BLaER1 treated with 17β-estradiol and CSF1 and Interleukin-3, amounts not matched to agents 10 nM and 100 nM (cell line): Measurements from ENCODE around the gene NHSL1.
A peak's percentile ranks its signal among the peaks of the same experiment; 100 is the strongest.

Source experiments
- H3K27ac ChIP-seq, 11 experiments: shearing (Covaris generic); formaldehyde crosslinking; 2 replicates each; pipeline ENCODE4 v1.8.1; 2022
- H3K27me3 ChIP-seq, 11 experiments: shearing (Covaris generic); formaldehyde crosslinking; 2 replicates each; pipeline ENCODE4 v1.8.1; 2022
- H3K36me3 ChIP-seq, 11 experiments: shearing (Covaris generic); formaldehyde crosslinking; 2 replicates each; pipeline ENCODE4 v1.8.1; 2022
- H3K4me1 ChIP-seq, 10 experiments: shearing (Covaris generic); formaldehyde crosslinking; 2 replicates each; pipeline ENCODE4 v1.8.1; 2022
- H3K4me2 ChIP-seq, 11 experiments: shearing (Covaris generic); formaldehyde crosslinking; 2 replicates each; pipeline ENCODE4 v1.8.1; 2022
- H3K4me3 ChIP-seq, 10 experiments: shearing (Covaris generic); formaldehyde crosslinking; 2 replicates each; pipeline ENCODE4 v1.8.1; 2022
- H3K9ac ChIP-seq, 11 experiments: shearing (Covaris generic); formaldehyde crosslinking; 2 replicates each; pipeline ENCODE4 v1.8.1; 2022
- H3K9me3 ChIP-seq, 11 experiments: shearing (Covaris generic); formaldehyde crosslinking; replicated peaks in 1 of 11; 2 replicates each; pipeline ENCODE4 v1.8.1; 2022
- H4K20me1 ChIP-seq, 11 experiments: shearing (Covaris generic); formaldehyde crosslinking; 2 replicates each; pipeline ENCODE4 v1.8.1; 2022
- Cebpa-rat ChIP-seq, 11 experiments: shearing (Covaris generic); IDR thresholded peaks; 2 replicates each; pipeline ENCODE4 v1.8.1; 2022

Gene NHSL1

DNA sequence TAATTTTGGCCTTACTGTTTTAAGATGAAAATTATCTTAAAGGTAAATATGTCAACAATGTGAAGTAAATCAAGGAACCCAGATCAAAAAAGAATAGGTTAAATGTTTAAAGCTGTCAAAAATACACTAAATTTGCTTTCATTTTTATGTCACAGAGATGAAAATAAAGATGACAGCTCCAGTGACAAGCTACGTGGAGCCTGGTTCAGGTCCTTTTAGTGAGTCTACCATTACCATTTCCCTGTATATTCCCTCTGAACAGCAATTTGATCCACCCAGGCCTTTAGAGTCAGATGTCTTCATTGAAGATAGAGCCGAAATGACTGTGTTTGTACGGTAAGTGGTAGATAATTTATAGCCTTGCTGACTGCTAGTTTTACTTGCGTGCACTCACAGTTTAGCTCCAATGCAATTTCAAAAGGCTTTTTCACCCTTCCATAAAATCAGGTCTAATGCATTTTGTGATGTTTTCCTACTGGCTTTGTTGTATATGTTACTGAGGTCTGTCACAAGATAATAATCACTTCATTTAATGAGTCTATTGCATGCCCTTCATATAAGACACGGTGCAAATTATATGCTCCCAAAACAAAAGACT, 93.4 kb downstream of the NHSL1 start:
- no peaks in the 10 kb centered on the region for H3K27me3 ChIP-seq
- H3K27ac ChIP-seq = no peak overlapping the region
- peaks cover 0 to 2% (median 0%) of the 10 kb centered on the region in 11 experiments; a peak in 1 of 22 replicates for H4K20me1 ChIP-seq
- no peak overlapping the region for H3K4me3 ChIP-seq
- TF ChIP-seq Cebpa-rat (IDR thresholded peaks at IDR 0.05) = no peak
- peak overlapping the region in 3 of 11 experiments; percentile 7 to 96 (median 91); a peak in 3 of 22 replicates for H3K4me2 ChIP-seq
- no peaks in the 10 kb centered on the region for H3K9me3 ChIP-seq
- H3K36me3 ChIP-seq = peaks cover 45 to 57% (median 51%) of the 10 kb centered on the region in 11 experiments
- peaks cover 15 to 44% (median 26%) of the 10 kb centered on the region in 10 experiments for H3K4me1 ChIP-seq
- no peak overlapping the region for H3K9ac ChIP-seq

DNA sequence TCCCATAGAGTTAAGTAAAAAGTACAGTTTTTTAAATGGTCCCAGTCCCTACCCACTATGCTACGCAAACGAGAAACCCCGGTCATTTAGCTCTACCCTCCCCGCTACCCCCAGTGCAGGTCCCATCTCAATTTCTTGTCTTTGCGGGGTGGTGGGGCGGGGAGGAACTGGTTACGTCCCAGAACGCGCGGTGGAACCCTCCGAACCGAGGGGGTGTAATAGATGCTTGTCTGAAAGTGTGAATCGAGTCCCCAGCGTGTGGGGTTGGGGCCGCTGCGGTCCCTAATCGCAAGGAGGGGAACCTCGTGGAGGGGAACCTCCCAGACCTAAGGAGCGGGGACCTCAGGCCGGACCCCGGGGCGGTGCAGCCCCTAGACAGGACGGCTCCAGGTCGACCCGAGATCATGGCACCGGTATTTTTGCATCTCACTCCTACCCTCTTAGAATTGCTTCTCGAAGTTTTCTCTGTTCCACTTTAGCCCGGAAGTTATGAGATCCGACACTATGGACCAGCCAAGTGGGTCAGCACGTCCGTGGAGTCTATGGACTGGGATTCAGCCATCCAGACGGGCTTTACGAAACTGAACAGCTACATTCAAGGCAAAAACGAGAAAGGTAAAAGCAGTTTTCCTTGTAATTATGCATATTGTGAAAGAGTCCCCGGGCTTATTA, 94.5 kb downstream of the NHSL1 start:
- peaks cover 34 to 45% (median 40%) of the 10 kb centered on the region in 11 experiments for H3K36me3 ChIP-seq
- no peaks in the 10 kb centered on the region for H3K27me3 ChIP-seq
- H4K20me1 ChIP-seq = no peaks in the 10 kb centered on the region; a peak in 1 of 22 replicates
- H3K4me1 ChIP-seq = peaks cover 15 to 33% (median 24%) of the 10 kb centered on the region in 10 experiments
- H3K9ac ChIP-seq = peak overlapping the region; percentile 76 to 90 (median 84)
- H3K4me2 ChIP-seq = peak overlapping the region; percentile 88 to 99 (median 96)
- H3K4me3 ChIP-seq = peak overlapping the region; percentile 71 to 91 (median 80)
- peak overlapping the region; percentile 56 to 88 (median 85); a peak in 21 of 22 replicates for H3K27ac ChIP-seq
- H3K9me3 ChIP-seq = no peaks in the 10 kb centered on the region
- TF ChIP-seq Cebpa-rat (IDR thresholded peaks at IDR 0.05) = no peak

DNA sequence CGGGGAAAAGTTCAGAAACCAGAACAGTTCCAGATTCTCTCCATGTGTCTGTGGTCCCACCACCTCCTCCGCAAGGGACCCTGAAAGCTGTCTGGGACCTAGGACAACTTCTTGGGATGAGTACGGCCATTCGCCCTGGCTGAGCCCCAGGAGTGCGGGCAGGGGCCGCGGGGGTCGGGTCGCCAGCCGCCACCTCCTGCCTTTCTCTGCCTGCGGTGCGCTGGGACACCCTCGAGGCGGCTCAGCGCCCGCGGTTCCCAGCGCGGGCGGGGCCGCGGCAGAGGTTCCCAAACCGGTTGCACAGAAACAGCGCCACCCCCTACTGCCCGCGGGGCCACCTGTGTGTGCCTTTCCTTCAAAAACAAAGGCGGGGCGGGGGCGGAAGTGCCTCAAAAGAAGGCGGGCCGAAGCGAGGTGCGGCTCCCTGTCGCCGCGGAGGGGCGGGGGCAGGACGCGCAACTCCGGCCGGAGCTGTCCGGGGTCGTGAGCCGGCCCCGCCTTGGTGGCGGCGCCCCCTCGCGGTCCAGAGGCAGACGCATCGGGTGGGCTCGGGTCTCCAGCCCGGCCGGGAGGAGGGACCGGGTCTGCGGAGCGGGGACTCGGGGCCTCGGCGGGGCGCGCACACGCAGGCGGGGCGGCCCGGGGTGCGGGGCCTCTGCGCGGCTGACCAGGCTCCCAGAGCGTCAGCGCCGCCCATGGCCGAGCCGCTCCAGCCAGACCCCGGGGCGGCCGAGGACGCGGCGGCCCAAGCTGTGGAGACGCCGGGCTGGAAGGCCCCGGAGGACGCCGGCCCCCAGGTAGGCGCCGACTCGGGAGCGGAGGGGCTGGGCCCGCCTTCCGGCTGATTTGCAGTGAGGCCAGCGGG, 95.3 kb downstream of the NHSL1 start, which contains the start of gene HEBP2:
Gene HEBP2 (plus strand): TSS at position 423 of the 865 bp plus-strand sequence. CDS start 273 bp downstream, at position 696.
- TF ChIP-seq Cebpa-rat (IDR thresholded peaks at IDR 0.05) = no peak

DNA sequence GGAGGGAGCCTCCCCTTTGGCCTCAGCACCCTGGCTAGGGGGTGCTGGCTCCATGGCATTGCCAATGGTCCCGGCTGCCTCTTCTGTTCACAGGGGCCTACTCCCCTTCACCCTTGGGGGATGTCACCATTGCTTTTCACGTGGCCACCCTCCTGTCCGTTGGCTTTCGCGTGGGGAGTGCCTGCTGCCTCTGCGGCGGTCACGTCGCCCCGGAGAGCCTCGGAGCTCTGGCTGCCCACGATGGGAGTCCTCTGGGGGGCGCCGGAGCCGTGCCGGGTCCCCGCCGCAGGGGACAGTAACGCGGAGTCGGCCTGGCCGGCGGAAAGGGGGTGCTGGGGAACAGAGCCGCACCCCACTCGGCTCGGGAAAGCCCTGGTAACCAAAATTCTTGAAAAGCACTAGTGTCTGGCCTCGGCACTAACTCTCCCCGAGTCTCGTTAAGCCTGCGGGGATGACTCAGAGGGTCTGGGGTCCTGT, 95.9 kb downstream of the NHSL1 start:
- Histone ChIP-seq H3K9ac (peak overlapping the region; percentile 76 to 90 (median 84)), H3K4me1 (peaks cover 11 to 29% (median 24%) of the 10 kb centered on the region in 10 experiments), H3K9me3 (no peaks in the 10 kb centered on the region), H4K20me1 (no peaks in the 10 kb centered on the region; a peak in 1 of 22 replicates), H3K27ac (peak overlapping the region; percentile 69 to 88 (median 85); a peak in 21 of 22 replicates), H3K4me2 (peak overlapping the region; percentile 88 to 99 (median 96)), H3K4me3 (peak overlapping the region; percentile 71 to 91 (median 80)), H3K36me3 (peaks cover 19 to 31% (median 25%) of the 10 kb centered on the region in 11 experiments), H3K27me3 (no peaks in the 10 kb centered on the region)
- TF ChIP-seq Cebpa-rat (IDR thresholded peaks at IDR 0.05) = no peak

More for the DNA sequence above, 95.3 kb downstream of the NHSL1 start, which contains the start of gene HEBP2:
- no peaks in the 10 kb centered on the region for H3K9me3 ChIP-seq
- H3K27ac ChIP-seq = peak within 1 kb of the TSS; percentile 69 to 88 (median 85); a peak in 21 of 22 replicates
- H3K36me3 ChIP-seq = peaks cover 26 to 38% (median 32%) of the 10 kb centered on the region in 11 experiments
- H4K20me1 ChIP-seq = no peaks in the 10 kb centered on the region; a peak in 1 of 22 replicates
- H3K4me2 ChIP-seq = peak within 1 kb of the TSS; percentile 88 to 99 (median 96)
- H3K4me3 ChIP-seq = peak within 1 kb of the TSS; percentile 71 to 91 (median 80)
- H3K27me3 ChIP-seq = no peaks in the 10 kb centered on the region
- H3K4me1 ChIP-seq = peaks cover 11 to 29% (median 24%) of the 10 kb centered on the region in 10 experiments
- peak within 1 kb of the TSS; percentile 76 to 90 (median 84) for H3K9ac ChIP-seq

DNA sequence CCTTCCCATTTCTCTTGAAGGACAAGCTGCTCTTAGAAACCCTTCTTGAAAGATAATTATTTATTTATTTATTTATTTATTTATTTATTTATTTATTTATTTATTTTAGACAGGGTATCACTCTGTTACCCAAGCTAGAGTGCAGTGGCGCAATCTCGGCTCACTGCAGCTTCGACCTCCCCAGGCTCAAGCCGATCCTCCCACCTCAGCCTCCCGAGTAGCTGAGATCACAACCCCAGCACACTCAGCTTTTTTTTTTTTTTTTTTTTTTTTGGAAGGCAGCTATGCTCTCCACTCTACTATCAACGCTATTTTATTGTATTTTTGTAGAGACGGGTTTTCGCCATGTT, 96.5 kb downstream of the NHSL1 start:
- Histone ChIP-seq H3K4me1 (peaks cover 11 to 29% (median 24%) of the 10 kb centered on the region in 10 experiments), H3K4me2 (peak overlapping the region; percentile 88 to 99 (median 96)), H3K36me3 (peaks cover 14 to 26% (median 20%) of the 10 kb centered on the region in 11 experiments), H3K4me3 (peak overlapping the region; percentile 71 to 91 (median 80)), H3K27ac (peak overlapping the region in 10 of 11 experiments; percentile 69 to 88 (median 86); a peak in 18 of 22 replicates), H3K9me3 (no peaks in the 10 kb centered on the region), H3K27me3 (no peaks in the 10 kb centered on the region), H3K9ac (peak overlapping the region in 10 of 11 experiments; percentile 76 to 90 (median 84); a peak in 20 of 22 replicates), H4K20me1 (no peaks in the 10 kb centered on the region; a peak in 1 of 22 replicates)
- TF ChIP-seq Cebpa-rat (IDR thresholded peaks at IDR 0.05) = no peak

DNA sequence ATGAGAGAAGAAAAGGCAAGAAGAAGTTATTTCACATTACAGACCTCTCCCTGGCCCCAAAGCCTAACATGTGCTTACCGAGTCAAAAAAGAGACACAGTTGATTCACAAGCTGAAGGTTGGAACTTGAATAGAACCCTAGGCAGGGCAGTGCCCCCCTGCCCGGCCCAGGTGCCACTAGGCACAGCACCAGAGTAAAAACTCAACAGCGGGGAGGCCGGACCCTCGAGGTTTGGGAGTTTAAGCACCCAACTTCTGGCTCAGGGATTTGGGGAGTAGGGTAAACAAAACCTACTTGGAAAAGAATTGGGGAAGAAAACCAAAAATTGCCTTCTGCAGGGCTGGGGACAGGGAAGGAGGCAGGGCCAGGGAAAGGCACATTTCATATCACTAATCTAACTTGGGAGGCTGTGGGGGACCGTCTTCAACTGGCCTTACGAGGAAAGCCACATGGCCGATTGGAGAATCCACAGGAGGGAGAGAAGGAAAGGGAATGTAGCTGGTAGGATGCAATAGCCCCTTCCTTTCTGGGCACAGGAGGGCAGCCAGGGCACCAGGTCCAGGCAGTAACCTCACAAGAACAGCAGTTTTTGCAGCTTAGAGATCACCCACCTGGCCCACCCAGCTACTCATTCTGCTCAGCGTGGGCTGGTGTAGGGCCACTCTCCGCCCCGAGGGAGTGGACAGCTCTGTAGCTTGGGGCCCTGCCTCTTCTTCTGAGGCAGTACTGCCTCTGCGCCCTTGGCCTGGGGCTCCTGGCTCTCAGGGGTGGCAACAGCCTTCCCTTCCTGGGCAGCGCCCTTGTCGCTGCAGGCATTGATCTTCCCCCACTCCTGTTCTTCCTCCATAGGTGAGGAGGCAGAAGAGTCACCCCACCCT, 97.1 kb downstream of the NHSL1 start:
- TF ChIP-seq Cebpa-rat (IDR thresholded peaks at IDR 0.05) = no peak
- Histone ChIP-seq H3K9ac (0 out of 22 replicates have a peak overlapping the region, but pooled peaks of 1 of the 11 experiments have one; percentile 90), H3K9me3 (no peaks in the 10 kb centered on the region), H3K27ac (no peak overlapping the region), H3K4me2 (peak overlapping the region; percentile 88 to 99 (median 96); a peak in 20 of 22 replicates), H4K20me1 (no peaks in the 10 kb centered on the region), H3K4me3 (peak overlapping the region in 5 of 10 experiments; percentile 72 to 91 (median 85); a peak in 4 of 20 replicates), H3K36me3 (peaks cover 8 to 19% (median 14%) of the 10 kb centered on the region in 11 experiments), H3K4me1 (peaks cover 11 to 29% (median 24%) of the 10 kb centered on the region in 10 experiments), H3K27me3 (no peaks in the 10 kb centered on the region)

DNA sequence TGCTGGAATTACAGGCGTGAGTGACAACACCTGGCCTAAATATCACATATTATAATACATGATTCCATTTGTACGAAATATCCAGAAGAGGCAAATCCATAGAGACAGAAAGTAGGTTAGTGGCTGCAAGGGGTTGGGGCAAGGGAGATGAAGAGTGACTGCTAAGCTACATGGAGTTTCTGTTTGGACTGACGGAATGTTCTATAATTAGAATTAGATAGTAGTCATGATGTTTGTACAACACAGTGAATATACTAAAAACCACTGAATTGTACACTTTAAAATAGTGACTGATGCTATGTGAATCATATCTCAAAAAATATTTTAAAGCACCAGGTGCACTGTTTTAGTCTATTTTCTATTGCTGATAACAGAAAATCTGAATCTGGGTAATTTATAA, 99.0 kb downstream of the NHSL1 start:
- Histone ChIP-seq H3K4me3 (no peak overlapping the region), H3K36me3 (0 out of 22 replicates have a peak, but pooled peaks cover 0 to under 1% (median 0%) of the 10 kb centered on the region in 11 experiments), H3K4me2 (no peak overlapping the region), H3K9ac (no peak overlapping the region), H4K20me1 (no peaks in the 10 kb centered on the region), H3K27ac (no peak overlapping the region), H3K4me1 (peaks cover 11 to 26% (median 22%) of the 10 kb centered on the region in 10 experiments), H3K9me3 (no peaks in the 10 kb centered on the region), H3K27me3 (no peaks in the 10 kb centered on the region)
- no peak for TF ChIP-seq Cebpa-rat (IDR thresholded peaks at IDR 0.05)
